Activated CD4-positive, alpha-beta memory T cell treated with anti-CD3 and anti-CD28 coated beads, Interleukin-2, amount 10 ng/mL, durations not matched to agents 7 days and 5 days (primary cell): Measurements from ENCODE around the gene COPS7A. TPM values are rescaled to one million over a fixed set of nuclear protein-coding genes. Genes with fewer than 3 reads are reported as not detected.
A peak's percentile ranks its signal among the peaks of the same experiment; 100 is the strongest.
"Not testable (repeated sequence)": the region's sequence is repeated elsewhere in the genome, so short reads cannot be mapped to it uniquely, and the experiment has no call there.

Source experiments
- CTCF ChIA-PET: fragments of 350-600 bp; sonication (Branson Sonifier 250); formaldehyde crosslinking; loops from one replicate; lab custom pipeline; 2021; ENCODE audit warnings: antibody characterized with exemption, inconsistent platforms; lab: Charles Lee
- POLR2A ChIA-PET: fragments of 350-600 bp; sonication (Branson Sonifier 250); formaldehyde crosslinking; loops from one replicate; lab custom pipeline; 2021; ENCODE audit warnings: antibody characterized with exemption; lab: Charles Lee
- DNase-seq: peaks from one replicate; pipeline ENCODE4 v3.0.0-alpha.2; 2020
- H3K27ac Mint-ChIP-seq: one replicate; pipeline ENCODE4 v1.8.0; 2021; ENCODE audit warnings: mild to moderate bottlenecking, mixed read lengths
- H3K27me3 Mint-ChIP-seq: one replicate; pipeline ENCODE4 v1.8.0; 2021; ENCODE audit warnings: mixed read lengths
- H3K36me3 Mint-ChIP-seq: one replicate; pipeline ENCODE4 v1.8.0; 2021; ENCODE audit warnings: low read depth, mixed read lengths
- H3K4me1 Mint-ChIP-seq: one replicate; pipeline ENCODE4 v1.8.0; 2021; ENCODE audit warnings: mixed read lengths
- H3K4me3 Mint-ChIP-seq: one replicate; pipeline ENCODE4 v1.8.0; 2021; ENCODE audit warnings: mild to moderate bottlenecking, mixed read lengths
- H3K9me3 Mint-ChIP-seq: one replicate; pipeline ENCODE4 v1.8.0; 2021; ENCODE audit warnings: mixed read lengths
- total RNA-seq, 2 experiments: library from RNA; stranded (reverse); gene quantifications; one replicate each; pipeline ENCODE4 v1.2.3, GENCODE V29; 2021

Gene COPS7A
- total RNA-seq, 2 experiments from 2014 or later: 28.4 to 29.0 TPM

DNA sequence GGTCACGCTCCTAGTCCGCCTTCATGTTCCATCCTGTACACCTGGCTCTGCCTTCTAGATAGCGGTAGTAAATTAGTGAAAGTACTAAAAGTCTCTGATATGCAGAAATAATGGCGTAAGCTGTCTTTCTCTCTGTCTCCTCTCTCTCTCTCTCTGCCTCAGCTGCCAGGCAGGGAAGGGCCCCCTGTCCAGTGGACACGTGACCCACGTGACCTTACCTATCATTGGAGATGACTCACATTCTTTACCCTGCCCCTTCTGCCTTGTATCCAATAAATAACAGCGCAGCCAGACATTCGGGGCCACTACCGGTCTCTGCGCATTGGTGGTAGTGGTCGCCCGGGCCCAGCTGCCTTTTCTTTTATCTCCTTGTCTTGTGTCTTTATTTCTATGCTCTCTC lies 18.2 kb downstream of the COPS7A start:
- Mint-ChIP-seq H3K36me3 (peaks cover 16% of the 10 kb centered on the region), H3K4me1 (peaks cover 19% of the 10 kb centered on the region)
- POLR2A ChIA-PET: interaction anchor here (1.3 to 2.8 kb wide), 2 partner anchors 11 to 51 kb away, joined by 3 to 8 read pairs; partner anchors contain the start of gene MLF2
- H3K27me3 Mint-ChIP-seq, DNase-seq, CTCF ChIA-PET, H3K4me3 Mint-ChIP-seq, H3K9me3 Mint-ChIP-seq, H3K27ac Mint-ChIP-seq: not testable (repeated sequence)

DNA sequence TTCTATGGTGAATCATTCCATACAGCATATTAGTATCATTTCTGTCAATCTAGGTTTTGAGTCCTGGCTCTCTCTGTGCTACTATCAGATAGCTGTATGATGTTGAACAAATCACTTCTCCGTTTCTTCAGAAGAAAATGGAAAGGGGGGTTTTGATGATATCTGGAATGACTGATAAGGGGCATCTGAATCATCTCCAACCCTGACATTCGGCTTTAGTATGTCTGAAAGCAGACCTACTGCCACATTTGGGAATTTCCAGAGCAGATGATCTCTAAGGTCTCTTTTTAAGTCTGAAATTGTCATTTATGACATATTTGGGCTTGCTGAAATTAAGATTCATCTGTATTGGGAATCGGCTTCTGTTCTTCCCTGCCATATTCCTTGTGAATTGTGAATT lies 19.0 kb downstream of the COPS7A start:
- Mint-ChIP-seq H3K27me3 (no peaks in the 10 kb centered on the region), H3K36me3 (peaks cover 24% of the 10 kb centered on the region), H3K4me3 (no peak overlapping the region), H3K9me3 (peaks cover 7% of the 10 kb centered on the region), H3K4me1 (peaks cover 20% of the 10 kb centered on the region), H3K27ac (no peak overlapping the region)
- ChIA-PET CTCF (no interaction called here), POLR2A (interaction anchor here (1.3 to 2.8 kb wide), 2 partner anchors 10 to 50 kb away, joined by 3 to 8 read pairs; partner anchors contain the start of gene MLF2)
- DNase-seq: no peak

DNA sequence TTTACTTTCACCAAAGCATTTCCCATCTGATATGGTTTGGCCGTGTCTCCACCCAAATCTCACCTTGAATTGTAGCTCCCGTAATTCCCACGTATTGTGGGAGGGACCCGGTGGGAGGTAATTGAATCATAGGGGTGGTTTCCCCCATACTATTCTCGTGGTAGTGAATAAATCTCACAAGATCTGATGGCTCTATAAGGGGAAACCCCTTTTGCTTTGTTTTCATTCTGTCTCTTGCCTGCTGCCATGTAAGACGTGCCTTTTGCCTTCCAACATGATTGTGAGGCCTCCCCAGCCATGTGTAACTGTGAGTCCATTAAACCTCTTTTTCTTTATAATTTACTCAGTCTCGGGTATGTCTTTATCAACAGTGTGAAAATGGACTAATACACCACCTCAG lies 19.5 kb downstream of the COPS7A start:
- POLR2A ChIA-PET: interaction anchor here (1.3 to 2.8 kb wide), 2 partner anchors 10 to 50 kb away, joined by 3 to 8 read pairs; partner anchors contain the start of gene MLF2
- Mint-ChIP-seq H3K27ac (peak overlapping the region; percentile 13), H3K36me3 (peaks cover 29% of the 10 kb centered on the region), H3K4me1 (peaks cover 20% of the 10 kb centered on the region)
- H3K9me3 Mint-ChIP-seq, DNase-seq, CTCF ChIA-PET, H3K4me3 Mint-ChIP-seq, H3K27me3 Mint-ChIP-seq: not testable (repeated sequence)

DNA sequence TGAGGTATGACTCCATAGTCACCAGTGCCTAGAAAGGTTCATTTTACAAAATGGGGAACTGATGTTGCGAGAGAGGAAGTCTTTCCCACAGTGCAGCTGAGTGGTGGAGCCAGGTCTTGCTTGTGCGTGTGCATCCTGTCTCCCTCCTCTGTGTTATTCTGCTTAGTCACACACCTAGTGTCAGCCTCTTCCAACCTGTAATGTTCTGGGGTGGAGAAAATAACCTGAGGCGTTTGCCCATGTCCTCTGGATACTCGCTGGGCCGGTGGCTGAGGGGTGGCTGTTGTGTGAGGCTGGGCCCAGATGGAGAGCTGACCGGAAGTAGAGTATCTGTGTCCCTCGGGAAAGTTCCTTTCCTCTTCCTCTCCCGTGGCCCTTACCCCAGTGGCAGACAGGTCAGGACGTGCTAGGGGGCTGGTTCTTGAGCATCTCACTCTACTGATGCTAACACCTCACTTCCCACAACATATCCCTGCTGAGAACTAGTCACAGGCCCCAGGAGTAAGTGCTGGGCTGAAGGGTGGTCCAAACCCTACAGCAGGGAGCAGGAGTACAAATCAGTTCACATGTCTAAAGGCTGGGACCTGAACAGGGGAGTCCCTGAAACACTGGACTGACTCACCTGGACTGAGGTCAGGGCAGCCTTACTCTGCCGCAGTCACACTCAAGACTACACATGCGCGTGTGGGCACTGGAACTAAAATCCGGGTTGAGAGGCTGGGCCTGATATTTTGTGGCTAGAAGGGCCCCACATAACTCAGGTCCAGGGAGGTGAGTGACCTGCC lies 22.1 kb downstream of the COPS7A start:
- Mint-ChIP-seq H3K9me3 (peaks cover 7% of the 10 kb centered on the region), H3K27me3 (no peaks in the 10 kb centered on the region), H3K4me3 (no peak overlapping the region), H3K4me1 (peaks cover 22% of the 10 kb centered on the region), H3K36me3 (peaks cover 47% of the 10 kb centered on the region), H3K27ac (peak overlapping the region; percentile 89)
- ChIA-PET POLR2A (interaction anchor here (0.9 to 2.7 kb wide), 4 partner anchors 21 to 47 kb away, joined by 3 to 10 read pairs (median 6); partner anchors contain the start of genes COPS7A and PTMS), CTCF (interaction anchor here (1.2 kb wide), 1 partner anchor 22 kb away, joined by 3 read pairs; the partner anchor contains the start of gene COPS7A)
- DNase-seq: peak; percentile 45

DNA sequence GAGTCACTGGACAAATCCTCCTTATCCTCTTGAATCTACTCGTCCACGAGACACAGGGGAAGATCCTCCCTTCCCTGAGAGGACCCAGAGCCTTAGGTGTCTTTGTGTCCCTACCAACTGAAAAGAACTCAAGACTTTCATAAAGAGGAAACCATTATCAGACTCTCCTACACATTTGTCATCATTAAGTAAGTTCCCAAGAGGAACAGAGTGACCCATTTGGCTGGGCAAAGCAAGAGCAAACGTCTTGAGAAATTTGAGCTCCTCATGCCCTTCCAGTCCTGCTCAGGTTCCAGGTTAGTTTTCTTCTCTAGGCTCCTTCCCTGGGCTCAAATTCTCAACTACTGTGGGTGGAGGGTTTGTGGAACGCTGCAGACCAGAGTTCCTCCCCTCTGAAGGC lies 23.4 kb downstream of the COPS7A start:
- Mint-ChIP-seq H3K9me3 (peaks cover 7% of the 10 kb centered on the region), H3K27me3 (no peaks in the 10 kb centered on the region), H3K4me3 (no peak overlapping the region), H3K36me3 (peaks cover 56% of the 10 kb centered on the region), H3K4me1 (peaks cover 33% of the 10 kb centered on the region), H3K27ac (peak overlapping the region; percentile 31)
- no peak for DNase-seq
- ChIA-PET CTCF (no interaction called here), POLR2A (no interaction called here)

DNA sequence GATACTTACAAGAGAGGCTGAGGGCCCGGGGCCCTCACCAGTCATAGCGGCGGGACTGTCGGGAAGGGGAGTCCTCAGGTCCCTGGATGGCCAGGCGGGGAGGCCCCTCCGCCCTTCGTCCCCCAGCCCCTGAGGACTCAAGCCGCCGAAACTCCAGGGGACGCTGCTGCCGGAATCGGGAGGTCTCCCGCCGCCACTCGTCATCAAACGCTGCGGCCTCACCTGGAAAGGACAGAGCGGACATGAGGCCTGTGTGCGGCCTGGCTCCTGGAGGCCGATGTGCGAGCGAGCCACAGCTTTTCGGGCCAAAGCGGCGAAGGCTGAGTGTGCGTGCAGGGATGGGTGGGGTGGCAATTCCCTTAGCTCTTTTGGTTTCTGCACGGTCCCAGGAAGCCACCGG lies 24.9 kb downstream of the COPS7A start:
- ChIA-PET CTCF (no interaction called here), POLR2A (no interaction called here)
- Mint-ChIP-seq H3K9me3 (peaks cover 2% of the 10 kb centered on the region), H3K27ac (no peak overlapping the region), H3K27me3 (no peaks in the 10 kb centered on the region), H3K4me3 (no peak overlapping the region), H3K36me3 (peaks cover 58% of the 10 kb centered on the region), H3K4me1 (peaks cover 39% of the 10 kb centered on the region)
- DNase-seq: no peak

DNA sequence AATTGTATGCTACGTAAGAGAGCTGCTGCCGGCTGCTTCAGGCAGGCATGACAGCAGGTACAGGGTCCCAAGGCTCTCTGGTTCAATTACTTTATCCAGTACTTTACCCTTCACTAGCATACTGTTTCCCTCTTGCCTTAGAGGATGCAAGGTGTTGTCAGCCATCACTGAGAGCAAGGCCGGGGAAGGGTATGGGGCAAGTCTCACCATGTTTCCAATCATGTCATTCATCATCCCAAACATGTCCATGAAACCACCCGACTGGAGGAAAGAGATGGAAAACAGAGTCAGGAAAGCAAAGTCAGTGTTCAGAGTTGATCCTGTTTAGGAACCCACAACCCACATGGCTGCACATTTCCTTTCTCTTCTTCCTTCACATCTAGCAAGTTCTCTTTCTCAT lies 26.7 kb downstream of the COPS7A start:
- Mint-ChIP-seq H3K27ac (no peak overlapping the region), H3K36me3 (peaks cover 48% of the 10 kb centered on the region), H3K4me3 (no peak overlapping the region), H3K9me3 (no peaks in the 10 kb centered on the region), H3K27me3 (no peaks in the 10 kb centered on the region), H3K4me1 (peaks cover 33% of the 10 kb centered on the region)
- no peak for DNase-seq
- ChIA-PET POLR2A (no interaction called here), CTCF (no interaction called here)

DNA sequence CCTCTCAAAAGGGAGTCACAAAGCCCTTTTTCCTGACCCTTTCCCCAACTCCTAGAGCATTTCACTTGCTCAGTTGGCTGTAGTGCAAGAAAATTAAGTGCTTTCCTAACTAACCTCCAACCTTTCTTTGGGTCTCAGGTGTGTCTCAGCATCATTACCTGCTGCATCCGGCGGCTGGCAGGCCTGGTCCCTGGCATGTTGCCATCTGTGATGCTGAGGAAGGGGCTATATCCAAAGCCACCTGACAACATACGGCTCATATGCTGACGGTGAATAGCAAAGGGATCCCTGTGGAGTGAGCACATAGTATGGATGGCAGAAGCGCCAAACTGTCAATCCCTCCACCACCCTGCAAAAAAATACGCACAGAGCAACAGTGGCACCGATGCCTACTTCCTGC lies 27.9 kb downstream of the COPS7A start:
- no peaks in the 10 kb centered on the region for H3K27me3 Mint-ChIP-seq
- peak overlapping the region; percentile 92 for H3K4me3 Mint-ChIP-seq
- ChIA-PET POLR2A (interaction anchor here (0.9 to 4.2 kb wide), 13 partner anchors 9 to 139 kb away, joined by 3 to 73 read pairs (median 21); partner anchors contain the start of genes CD4, CDCA3, COPS7A and LAG3), CTCF (interaction anchor here (0.8 to 6.1 kb wide), 16 partner anchors 15 to 139 kb away, joined by 3 to 78 read pairs (median 21); partner anchors contain the start of genes CD4, CDCA3, COPS7A and LAG3)
- DNase-seq: no peak
- H3K4me1 Mint-ChIP-seq: peaks cover 23% of the 10 kb centered on the region
- peaks cover 43% of the 10 kb centered on the region for H3K36me3 Mint-ChIP-seq
- H3K27ac Mint-ChIP-seq: peak overlapping the region; percentile 90
- no peaks in the 10 kb centered on the region for H3K9me3 Mint-ChIP-seq

DNA sequence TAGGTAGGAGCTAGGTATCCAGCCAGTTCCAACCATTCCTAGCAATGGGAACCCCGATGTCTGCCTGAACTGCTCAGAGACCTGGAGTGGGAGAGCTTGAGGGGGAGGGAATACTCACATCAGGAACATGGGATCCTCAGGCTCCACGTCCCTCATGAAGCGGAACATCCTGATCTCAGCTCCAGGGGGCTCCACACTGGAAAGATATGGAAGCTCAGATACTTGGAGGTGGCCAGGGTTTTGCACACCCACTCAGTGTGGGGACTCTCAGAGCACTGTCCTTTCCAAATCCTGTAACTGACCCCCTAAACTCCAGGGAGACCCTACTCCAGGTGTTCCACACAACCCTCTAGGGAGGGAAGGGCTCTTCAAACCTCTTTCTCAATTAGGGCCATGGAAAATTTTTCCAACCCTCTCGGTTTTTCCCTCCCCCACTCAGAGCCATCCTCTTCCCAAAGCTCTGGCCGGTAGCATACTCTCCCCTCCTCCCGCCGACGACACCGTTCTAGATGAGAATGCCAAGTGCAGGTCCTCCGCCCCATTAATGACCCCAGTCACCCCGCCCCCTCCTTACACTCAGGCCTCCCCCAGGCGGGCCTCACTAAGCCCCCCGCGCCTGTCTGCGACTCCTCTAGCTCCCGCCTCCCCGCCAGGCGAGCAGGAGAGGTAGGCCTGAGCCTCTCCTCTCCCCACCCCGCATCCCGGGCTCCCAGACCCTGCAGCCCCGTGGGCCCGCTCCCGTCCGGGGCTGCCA lies 28.5 kb downstream of the COPS7A start:
- POLR2A ChIA-PET: interaction anchor here (0.7 to 4.2 kb wide), 37 partner anchors 9 to 282 kb away, joined by 3 to 73 read pairs (median 6); partner anchors contain the start of genes CD4, CDCA3, COPS7A and GAPDH
- Mint-ChIP-seq H3K27me3 (peaks cover 2% of the 10 kb centered on the region), H3K27ac (peak overlapping the region; percentile 90), H3K9me3 (no peaks in the 10 kb centered on the region), H3K4me1 (peaks cover 23% of the 10 kb centered on the region), H3K4me3 (peak overlapping the region; percentile 92), H3K36me3 (peaks cover 39% of the 10 kb centered on the region)
- DNase-seq: no peak
- CTCF ChIA-PET: interaction anchor here (0.8 to 6.1 kb wide), 28 partner anchors 14 to 169 kb away, joined by 3 to 78 read pairs (median 10); partner anchors contain the start of genes CD4, CDCA3, COPS7A and GPR162

DNA sequence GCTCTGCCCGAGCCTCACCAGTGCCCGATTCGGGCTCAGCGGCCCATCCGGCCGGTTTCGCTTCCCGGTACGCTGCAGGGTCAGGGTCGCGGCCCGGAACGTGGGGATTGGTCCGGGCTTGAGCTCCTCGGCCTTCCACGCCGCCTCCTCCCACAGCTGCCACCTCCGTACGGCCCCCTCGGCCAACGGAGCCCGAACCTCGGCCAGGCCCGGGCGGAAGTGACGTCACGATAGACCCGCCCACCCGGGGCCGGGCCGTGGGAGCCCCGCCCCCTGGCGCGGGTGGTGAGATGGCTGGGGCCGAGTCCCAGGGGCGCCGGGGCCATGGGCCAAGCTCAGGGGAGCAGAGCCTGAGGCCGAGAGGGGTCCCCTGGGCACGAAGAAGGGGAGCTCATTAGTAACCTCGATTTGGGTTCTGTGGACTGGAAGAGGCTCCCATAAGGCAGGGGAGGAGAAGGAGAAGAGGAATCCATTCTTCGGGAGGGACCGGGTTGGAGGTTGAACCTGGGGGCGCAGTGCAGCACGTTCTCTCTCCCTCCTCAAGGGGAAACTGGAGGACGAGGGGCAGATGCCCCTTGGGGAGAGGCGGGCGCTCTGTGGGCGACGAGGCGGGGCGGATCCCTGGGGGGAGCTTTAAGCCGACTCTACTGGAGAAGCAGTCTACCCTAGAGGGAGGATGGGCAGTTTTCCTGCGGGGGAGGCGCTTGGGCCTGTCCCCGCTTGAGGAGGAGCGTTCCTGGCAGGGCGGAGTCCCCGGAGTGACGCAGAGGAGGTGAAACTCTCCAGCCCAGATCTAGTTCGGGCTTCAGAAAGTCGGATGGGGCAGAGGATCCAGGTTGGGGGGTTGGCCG lies 29.3 kb downstream of the COPS7A start, which contains the start of gene MLF2:
MLF2 (minus strand) TSS at position 221 of the 851 bp plus-strand sequence. CDS start 807 bp downstream, outside the sequence.
- peaks cover 31% of the 10 kb centered on the region for H3K36me3 Mint-ChIP-seq
- H3K27me3 Mint-ChIP-seq: peaks cover 4% of the 10 kb centered on the region
- CTCF ChIA-PET: interaction anchor here (0.7 to 6.1 kb wide), 39 partner anchors 9 to 261 kb away, joined by 3 to 78 read pairs (median 6); partner anchors contain the start of genes CD4, CDCA3, COPS7A and GPR162
- peak within 1 kb of the TSS; percentile 92 for H3K4me3 Mint-ChIP-seq
- POLR2A ChIA-PET: interaction anchor here (0.7 to 4.2 kb wide), 39 partner anchors 9 to 282 kb away, joined by 3 to 73 read pairs (median 5); partner anchors contain the start of genes CD4, CDCA3, COPS7A and GAPDH
- peak within 1 kb of the TSS; percentile 90 for H3K27ac Mint-ChIP-seq
- no peaks in the 10 kb centered on the region for H3K9me3 Mint-ChIP-seq
- H3K4me1 Mint-ChIP-seq: peaks cover 25% of the 10 kb centered on the region
- DNase-seq: peak; percentile 98

DNA sequence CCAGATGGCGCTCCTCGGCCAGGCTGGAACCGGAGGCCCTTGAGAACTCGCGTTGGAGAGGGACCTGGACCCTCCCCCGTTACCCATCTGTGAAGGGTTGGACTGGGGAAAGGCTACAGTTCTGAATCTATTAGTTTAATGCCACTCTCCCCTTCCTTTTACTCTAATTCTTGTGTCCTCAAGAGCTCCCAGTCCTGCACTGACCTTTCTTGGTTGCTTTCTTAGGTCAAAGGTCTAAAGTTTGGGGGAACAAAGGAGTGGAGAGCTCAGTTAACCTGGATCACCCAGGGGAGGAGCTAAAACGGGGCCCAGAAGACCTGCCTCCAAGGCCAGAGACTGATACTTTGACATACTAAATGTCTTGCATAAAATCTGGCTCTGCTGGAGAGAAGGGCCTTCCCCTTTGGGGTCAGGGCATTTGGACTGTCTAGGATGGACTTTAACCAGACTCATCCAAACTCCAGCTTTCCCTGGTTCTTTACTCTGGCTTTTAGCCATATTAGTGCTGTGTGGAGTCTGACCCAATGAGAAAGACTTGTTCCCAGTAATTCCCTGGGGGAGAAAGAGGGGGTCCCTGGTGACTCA lies 30.0 kb downstream of the COPS7A start:
- Mint-ChIP-seq H3K27me3 (peaks cover 8% of the 10 kb centered on the region), H3K4me3 (peak overlapping the region; percentile 92), H3K4me1 (peaks cover 31% of the 10 kb centered on the region), H3K36me3 (peaks cover 26% of the 10 kb centered on the region), H3K9me3 (no peaks in the 10 kb centered on the region), H3K27ac (peak overlapping the region; percentile 90)
- POLR2A ChIA-PET: interaction anchor here (0.9 to 4.2 kb wide), 26 partner anchors 10 to 283 kb away, joined by 3 to 73 read pairs (median 8); partner anchors contain the start of genes CD4, CDCA3, COPS7A and GAPDH
- CTCF ChIA-PET: interaction anchor here (0.7 to 6.1 kb wide), 33 partner anchors 9 to 204 kb away, joined by 3 to 78 read pairs (median 7); partner anchors contain the start of genes CD4, CDCA3, COPS7A and GPR162
- DNase-seq: no peak
